Endodermal cell (in vitro differentiated cells): Measurements from ENCODE around the gene PRKCB. TPM values are rescaled to one million over a fixed set of nuclear protein-coding genes. Genes with fewer than 3 reads are reported as not detected.

ENCODE experiments used
- DNase-seq: peaks from one replicate; pipeline ENCODE4 v3.0.0-alpha.2; 2017
- H3K27ac ChIP-seq: 2 replicates; pipeline ENCODE4 v1.5.1; 2013; ENCODE audit warnings: mild to moderate bottlenecking, low read depth, low read length, moderate library complexity
- H3K27me3 ChIP-seq: 2 replicates; pipeline ENCODE4 v1.6.1; 2013; ENCODE audit warnings: mild to moderate bottlenecking, low read length, moderate library complexity; ENCODE audit not compliant: insufficient read depth, control insufficient read depth, poor library complexity, severe bottlenecking
- H3K36me3 ChIP-seq: 2 replicates; pipeline ENCODE4 v1.7.0; 2013; ENCODE audit warnings: mild to moderate bottlenecking, low read length, moderate library complexity; ENCODE audit not compliant: control insufficient read depth, insufficient read depth
- H3K4me1 ChIP-seq: one replicate; pipeline ENCODE4 v1.7.0; 2013; ENCODE audit warnings: low read length; ENCODE audit not compliant: control insufficient read depth, insufficient read depth
- H3K4me3 ChIP-seq: 2 replicates; pipeline ENCODE4 v1.5.1; 2013; ENCODE audit warnings: mild to moderate bottlenecking, low read length, moderate library complexity
- H3K9ac ChIP-seq: 2 replicates; pipeline ENCODE4 v1.6.1; 2013; ENCODE audit warnings: mild to moderate bottlenecking, low read length, moderate library complexity; ENCODE audit not compliant: poor library complexity, severe bottlenecking; ENCODE audit errors: extremely low read depth
- H3K9me3 ChIP-seq: 2 replicates; pipeline ENCODE4 v1.6.1; 2013; ENCODE audit warnings: mild to moderate bottlenecking, low read length, moderate library complexity; ENCODE audit not compliant: control insufficient read depth
- H3K27ac Mint-ChIP-seq: 2 replicates; pipeline ENCODE4 v1.8.0; 2020; ENCODE audit warnings: mixed read lengths
- H3K27me3 Mint-ChIP-seq: 2 replicates; pipeline ENCODE4 v1.8.0; 2021; ENCODE audit warnings: mild to moderate bottlenecking, mixed read lengths; ENCODE audit not compliant: insufficient read depth
- H3K36me3 Mint-ChIP-seq: 2 replicates; pipeline ENCODE4 v1.8.0; 2020; ENCODE audit warnings: low read depth, mixed read lengths
- H3K4me1 Mint-ChIP-seq: 2 replicates; pipeline ENCODE4 v1.8.0; 2020; ENCODE audit warnings: mixed read lengths
- H3K4me3 Mint-ChIP-seq: 2 replicates; pipeline ENCODE4 v1.8.0; 2020; ENCODE audit warnings: mild to moderate bottlenecking, moderate library complexity, mixed read lengths
- H3K9me3 Mint-ChIP-seq: 2 replicates; pipeline ENCODE4 v1.8.0; 2020; ENCODE audit warnings: mild to moderate bottlenecking, mixed read lengths
- CTCF ChIP-seq: fragments of 200-600 bp; sonication (generic); conservative IDR thresholded peaks from 2 replicates; pipeline ENCODE4 v1.5.0; 2021; ENCODE audit warnings: antibody characterized with exemption, mild to moderate bottlenecking
- WGBS, 2 experiments: methylation state at CpG; one replicate each; pipeline versions ENCODE4 v1.1.5 to v1.1.7; 2013; ENCODE audit warnings: missing lambda C conversion rate in 2 of 2, mixed read lengths in 1 of 2; ENCODE audit not compliant: insufficient coverage in 1 of 2, insufficient read length in 1 of 2; 5-methylcytosine and 5-hydroxymethylcytosine counted together
- total RNA-seq, 2 donors: library from RNA; stranded (reverse); fragmentation: NEBNext Ultra II Directional in 1 of 2; extraction: Animal tissue kit (Norgen Biotek cat#: 25700) in 1 of 2; gene quantifications; 2 replicates in 1 of 2; 3 replicates in 1 of 2; pipeline ENCODE4 v1.2.1, GENCODE V29; 2021

PRKCB gene
- total RNA-seq, 2 donors from 2014 or later = 0.38 to 1.1 TPM

GRCh38 chr16:23836404-23837311, 875 bp downstream of the PRKCB start:
- Histone ChIP-seq H3K27ac (no peak overlapping the region), H3K9ac (no peak overlapping the region), H3K4me3 (peak overlapping the region; percentile 71), H3K9me3 (no peaks in the 10 kb centered on the region), H3K4me1 (no peaks in the 10 kb centered on the region), H3K36me3 (no peaks in the 10 kb centered on the region), H3K27me3 (peaks cover 79% of the 10 kb centered on the region)
- peak; percentile 82 for DNase-seq
- Mint-ChIP-seq H3K27ac (no peak overlapping the region), H3K9me3 (no peaks in the 10 kb centered on the region), H3K4me1 (peaks cover 4% of the 10 kb centered on the region), H3K27me3 (peaks cover 88% of the 10 kb centered on the region), H3K4me3 (peak overlapping the region; percentile 54), H3K36me3 (no peaks in the 10 kb centered on the region)
- TF ChIP-seq CTCF = peak; percentile 67
- whole genome bisulfite sequencing, 2 experiments = 6 to 13% methylated on average over 27 to 63 of the region's 63 CpGs

GRCh38 chr16:23837553-23838308, 1.9 kb downstream of the PRKCB start:
- H3K4me1 ChIP-seq = no peaks in the 10 kb centered on the region
- H3K27me3 ChIP-seq = peaks cover 78% of the 10 kb centered on the region
- TF ChIP-seq CTCF = no peak
- H3K9ac ChIP-seq = no peak overlapping the region
- H3K4me3 Mint-ChIP-seq = peak overlapping the region; percentile 54
- H3K27ac ChIP-seq = no peak overlapping the region
- H3K9me3 Mint-ChIP-seq = no peaks in the 10 kb centered on the region
- DNase-seq = peak; percentile 53
- H3K9me3 ChIP-seq = no peaks in the 10 kb centered on the region
- H3K4me3 ChIP-seq = no peak overlapping the region
- H3K36me3 Mint-ChIP-seq = no peaks in the 10 kb centered on the region
- peaks cover 4% of the 10 kb centered on the region for H3K4me1 Mint-ChIP-seq
- H3K27me3 Mint-ChIP-seq = peaks cover 86% of the 10 kb centered on the region
- WGBS, 2 experiments = 67 to 73% methylated on average over 10 to 16 of the region's 16 CpGs
- no peaks in the 10 kb centered on the region for H3K36me3 ChIP-seq
- no peak overlapping the region for H3K27ac Mint-ChIP-seq

- WGBS, 2 experiments = 68 to 78% methylated on average over 3 to 9 of the region's 9 CpGs
- H3K27ac Mint-ChIP-seq = no peak overlapping the region
- no peak overlapping the region for H3K4me3 ChIP-seq
- H3K27ac ChIP-seq = no peak overlapping the region
- TF ChIP-seq CTCF = no peak
- peaks cover 69% of the 10 kb centered on the region for H3K27me3 ChIP-seq
- peaks cover 4% of the 10 kb centered on the region for H3K4me1 Mint-ChIP-seq
- peaks cover 82% of the 10 kb centered on the region for H3K27me3 Mint-ChIP-seq
- H3K36me3 Mint-ChIP-seq = no peaks in the 10 kb centered on the region
- no peaks in the 10 kb centered on the region for H3K9me3 Mint-ChIP-seq
- no peaks in the 10 kb centered on the region for H3K9me3 ChIP-seq
- DNase-seq = no peak
- H3K4me3 Mint-ChIP-seq = no peak overlapping the region
- no peaks in the 10 kb centered on the region for H3K36me3 ChIP-seq
- H3K4me1 ChIP-seq = no peaks in the 10 kb centered on the region
- no peak overlapping the region for H3K9ac ChIP-seq
Observed at GRCh38 chr16:23838485-23839142, 2.8 kb downstream of the PRKCB start.
